ENCODE data around the gene SSPN. TPM values are rescaled to one million over a fixed set of nuclear protein-coding genes. Genes with fewer than 3 reads are reported as not detected.

SSPN gene
- total and polyA plus RNA-seq, 9 of the 15 experiments (the other 6 are each of a cell fraction or from before 2014, with no cell fraction given) = 0.40 TPM; not detected in 8

GRCh38 chr12:26158078-26158764, 37.2 kb upstream of the SSPN start:
- Histone ChIP-seq H3K4me3 (no peak overlapping the region), H3K9me1 (ENCODE audit: control insufficient read depth, insufficient read depth, low read length) (no peaks in the 10 kb centered on the region), H3K4me2 (ENCODE audit: insufficient read depth, low read length) (no peak overlapping the region), H2AFZ (ENCODE audit: low read depth, low read length) (no peak overlapping the region), H3K4me1 (replicated peaks in 1 of 2; ENCODE audit: control insufficient read depth in 2 of 2, insufficient read depth in 2 of 2, low read length in 2 of 2) (no peaks in the 10 kb centered on the region; a peak in 1 of 5 replicates), H3K79me2 (ENCODE audit: control insufficient read depth, insufficient read depth, low read length) (no peaks in the 10 kb centered on the region), H4K20me1 (replicated peaks; ENCODE audit: control insufficient read depth, insufficient read depth, low read length) (no peaks in the 10 kb centered on the region; the same call in 1 of the 2 replicates), H3K9me3 (replicated peaks; ENCODE audit: control insufficient read depth, insufficient read depth, low read depth, low read length) (no peaks in the 10 kb centered on the region), H3K27ac (ENCODE audit: extremely low read depth, low read depth, low read length) (no peak overlapping the region), H3K27me3 (ENCODE audit: control insufficient read depth in 2 of 2, insufficient read depth in 2 of 2, low read length in 2 of 2) (peaks cover 2 to 6% of the 10 kb centered on the region in 2 experiments; a peak in 3 of 5 replicates), H3K9ac (ENCODE audit: insufficient read depth in 1 of 2, low read depth in 2 of 2, low read length in 2 of 2) (no peak overlapping the region), H3K36me3 (ENCODE audit: control insufficient read depth, insufficient read depth, low read length) (no peaks in the 10 kb centered on the region)
- BruUV-seq (replicated peaks) = no TSS peak
- intact Hi-C loops (cut with micrococcal nuclease) = no loop called here
- DNase-seq (ENCODE audit: extremely low read depth in 1 of 4, low spot score in 3 of 4) (no peak), ATAC-seq (no peak), FAIRE-seq (no peak)
- TF ChIP-seq ZNF512 (tag; IDR thresholded peaks at IDR 0.05) (peak; percentile 83), NEUROD1 (IDR thresholded peaks at IDR 0.05; ENCODE audit: borderline replicate concordance, low read depth, low read length, partially characterized antibody) (no peak)
- ChIA-PET POLR2A (interaction anchor here (0.5 to 0.6 kb wide), 2 partner anchors 306 to 484 kb away, joined by 3 read pairs; no protein-coding TSS in a partner anchor), CTCF (ENCODE audit: low intra/inter-chr PET ratio) (no interaction called here)
- WGBS (ENCODE audit: insufficient coverage, low coverage, missing lambda C conversion rate) = 3% methylated on average over 3 of the region's 3 CpGs
- in situ Hi-C loops (cut with MboI) = no loop called here

- no peak for ATAC-seq
- FAIRE-seq = no peak
- BruUV-seq (replicated peaks) = no TSS peak
- no peaks in the 10 kb centered on the region for H3K9me1 ChIP-seq (ENCODE audit: control insufficient read depth, insufficient read depth, low read length)
- H3K36me3 ChIP-seq (ENCODE audit: control insufficient read depth, insufficient read depth, low read length) = no peaks in the 10 kb centered on the region
- in situ Hi-C loops (cut with MboI) = no loop called here
- no peaks in the 10 kb centered on the region for H3K79me2 ChIP-seq (ENCODE audit: control insufficient read depth, insufficient read depth, low read length)
- H4K20me1 ChIP-seq (replicated peaks; ENCODE audit: control insufficient read depth, insufficient read depth, low read length) = no peaks in the 10 kb centered on the region
- H3K9me3 ChIP-seq (replicated peaks; ENCODE audit: control insufficient read depth, insufficient read depth, low read depth, low read length) = no peaks in the 10 kb centered on the region
- peaks cover 2 to 6% of the 10 kb centered on the region in 2 experiments; a peak in 4 of 5 replicates for H3K27me3 ChIP-seq (ENCODE audit: control insufficient read depth in 2 of 2, insufficient read depth in 2 of 2, low read length in 2 of 2)
- intact Hi-C loops (cut with micrococcal nuclease) = no loop called here
- no peak for DNase-seq (ENCODE audit: extremely low read depth in 1 of 4, low spot score in 3 of 4)
- H3K9ac ChIP-seq (ENCODE audit: insufficient read depth in 1 of 2, low read depth in 2 of 2, low read length in 2 of 2) = no peak overlapping the region
- ChIA-PET POLR2A (no interaction called here), CTCF (ENCODE audit: low intra/inter-chr PET ratio) (no interaction called here)
- no peak for TF ChIP-seq ZKSCAN1 (IDR thresholded peaks at IDR 0.05; ENCODE audit: low read depth, low read length)
- no peak for TF ChIP-seq NUFIP1 (IDR thresholded peaks at IDR 0.05; ENCODE audit: partially characterized antibody)
- TF ChIP-seq KDM1A (IDR thresholded peaks at IDR 0.05) = no peak
- H3K4me2 ChIP-seq (ENCODE audit: insufficient read depth, low read length) = no peak overlapping the region
- no peak overlapping the region for H3K4me3 ChIP-seq
- no peak overlapping the region for H2AFZ ChIP-seq (ENCODE audit: low read depth, low read length)
- WGBS (ENCODE audit: insufficient coverage, low coverage, missing lambda C conversion rate) = 0% methylated on average over 1 of the region's 1 CpG
- H3K4me1 ChIP-seq (replicated peaks in 1 of 2; ENCODE audit: control insufficient read depth in 2 of 2, insufficient read depth in 2 of 2, low read length in 2 of 2) = no peaks in the 10 kb centered on the region
- H3K27ac ChIP-seq (ENCODE audit: extremely low read depth, low read depth, low read length) = no peak overlapping the region
Measured at GRCh38 chr12:26162174-26162573, 33.2 kb upstream of the SSPN start.

Data from K562 (cell line).